SK-N-SH (cell line): ENCODE measurements around the gene TRMT112.

Experiments used
- CHD2 ChIP-seq: fragments of 150-350 bp; IDR thresholded peaks from 2 replicates; pipeline ENCODE4 v1.6.1; 2018; ENCODE audit warnings: low read length; ENCODE audit not compliant: partially characterized antibody
- CTCF ChIP-seq: fragments of 200-600 bp; sonication (generic); IDR thresholded peaks from 2 replicates; pipeline ENCODE4 v1.6.1; 2017; ENCODE audit warnings: antibody characterized with exemption, mild to moderate bottlenecking, moderate library complexity
- EZH2phosphoT487 ChIP-seq: fragments of 200-600 bp; sonication (generic); IDR thresholded peaks from 2 replicates; pipeline ENCODE4 v1.6.1; 2017; ENCODE audit warnings: low read depth, mixed run types, mild to moderate bottlenecking, antibody characterized with exemption, moderate library complexity, borderline replicate concordance
- GABPA ChIP-seq: IDR thresholded peaks from 2 replicates; pipeline ENCODE4 v1.4.0; 2012; ENCODE audit warnings: low read depth, mild to moderate bottlenecking
- POLR2AphosphoS5 ChIP-seq: IDR thresholded peaks from 2 replicates; pipeline ENCODE4 v1.6.1; 2012; ENCODE audit warnings: low read depth, low read length
- SMC3 ChIP-seq: IDR thresholded peaks from 2 replicates; pipeline ENCODE4 v1.6.1; 2012; ENCODE audit warnings: low read depth, low read length, improper control_type of control experiment

- TF ChIP-seq POLR2AphosphoS5 (no peak), SMC3 (no peak), GABPA (no peak), CHD2 (no peak), EZH2phosphoT487 (no peak), CTCF (peak; percentile 64)
Observed at GRCh38 chr11:64356498-64357411, 39.4 kb upstream of the TRMT112 start.
